HepG2 (cell line): ENCODE measurements around the gene STPG4. TPM values are rescaled to one million over a fixed set of nuclear protein-coding genes. Genes with fewer than 3 reads are reported as not detected.

Source experiments
- ATAC-seq: fragments of 200-7000 bp; cut with Tn5 transposase; 3 replicates; pipeline ENCODE4 v1.9.1; 2020; ENCODE audit warnings: mild to moderate bottlenecking, moderate library complexity
- BruUV-seq: library from RNA; stranded (reverse); fragments of 400-500 nt; replicated peaks from 2 replicates; lab custom pipeline; 2021; lab: Mats Ljungman, UMichigan
- CTCF ChIA-PET: fragments of 300-600 bp; formaldehyde crosslinking; extraction: SDS; loops from one replicate; lab custom pipeline; 2021; ENCODE audit warnings: low total read pairs, inconsistent platforms, low intra/inter-chr PET ratio; lab: Yijun Ruan, JAX
- POLR2A ChIA-PET: fragments of 350-600 bp; sonication (Branson Sonifier 250); formaldehyde crosslinking; loops from one replicate; lab custom pipeline; 2020; ENCODE audit warnings: antibody characterized with exemption, inconsistent platforms; lab: Yijun Ruan, JAX
- DNase-seq: peaks from one replicate; pipeline ENCODE4 v3.0.0-alpha.2; 2015; ENCODE audit warnings: low spot score
- FAIRE-seq: peaks from 3 replicates; lab custom pipeline; 2011; peaks lifted over from hg19 to GRCh38; lab: Jason Lieb, UNC
- H2AFZ ChIP-seq: one replicate; pipeline ENCODE4 v1.6.1; 2011; ENCODE audit warnings: low read length, inconsistent platforms
- H3K27ac ChIP-seq: fragments of 300-600 bp; 3 replicates; pipeline ENCODE4 v1.8.0; 2011; ENCODE audit warnings: mixed run types, mild to moderate bottlenecking, mixed read lengths, low read length, inconsistent platforms; ENCODE audit not compliant: insufficient read depth; ENCODE audit errors: extremely low read length
- H3K27me3 ChIP-seq, 2 experiments: fragments of 200-600 bp in 1 of 2; 2 replicates in 1 of 2; 3 replicates in 1 of 2; pipeline versions ENCODE4 v1.6.0 to v1.8.0; 2011; ENCODE audit warnings: low read length in 2 of 2, mild to moderate bottlenecking in 2 of 2, moderate library complexity in 2 of 2, inconsistent platforms in 1 of 2; ENCODE audit not compliant: insufficient read depth in 2 of 2, control insufficient read depth in 1 of 2
- H3K36me3 ChIP-seq, 2 experiments: fragments of 200-600 bp in 1 of 2; replicated peaks in 1 of 2; 2 replicates in 1 of 2; 3 replicates in 1 of 2; pipeline versions ENCODE4 v1.5.1 to v1.8.0; 2011; ENCODE audit warnings: low read length in 2 of 2, inconsistent platforms in 1 of 2; ENCODE audit not compliant: insufficient read depth in 2 of 2, control insufficient read depth in 1 of 2
- H3K4me1 ChIP-seq: 2 replicates; pipeline ENCODE4 v1.5.1; 2012; ENCODE audit warnings: low read length, inconsistent platforms; ENCODE audit not compliant: insufficient read depth
- H3K4me2 ChIP-seq: 2 replicates; pipeline ENCODE4 v1.6.0; 2011; ENCODE audit warnings: low read depth, low read length, inconsistent platforms
- H3K4me3 ChIP-seq, 3 experiments: fragments of 200-600 bp in 1 of 3; sonication (generic), shearing (Covaris generic) in 1 of 3; replicated peaks in 1 of 3; 2 replicates each; pipeline ENCODE4 v1.5.1; 2011 to 2016; ENCODE audit warnings: low read length in 3 of 3, inconsistent platforms in 2 of 3, low read depth in 2 of 3, mild to moderate bottlenecking in 2 of 3, control low read depth in 1 of 3, mixed read lengths in 1 of 3; ENCODE audit not compliant: insufficient read depth in 1 of 3
- H3K79me2 ChIP-seq: one replicate; pipeline ENCODE4 v1.6.1; 2011; ENCODE audit warnings: low read length, inconsistent platforms; ENCODE audit not compliant: insufficient read depth
- H3K9ac ChIP-seq: 2 replicates; pipeline ENCODE4 v1.6.0; 2011; ENCODE audit warnings: mild to moderate bottlenecking, low read depth, low read length, inconsistent platforms; ENCODE audit not compliant: insufficient read depth
- H3K9me3 ChIP-seq: 2 replicates; pipeline ENCODE4 v1.5.1; 2012; ENCODE audit warnings: mild to moderate bottlenecking, low read length
- H4K20me1 ChIP-seq: 2 replicates; pipeline ENCODE4 v1.6.0; 2011; ENCODE audit warnings: inconsistent platforms, mild to moderate bottlenecking, low read length, moderate library complexity; ENCODE audit not compliant: insufficient read depth
- ARNTL ChIP-seq: sonication (generic); formaldehyde crosslinking; IDR thresholded peaks from 2 replicates; pipeline ENCODE4 v1.4.0; 2020; ENCODE audit warnings: mild to moderate bottlenecking, missing genetic modification reagents
- ATF7 ChIP-seq, 2 experiments: fragments of 450-650 bp in 1 of 2; sonication (generic) in 1 of 2; formaldehyde crosslinking in 1 of 2; IDR thresholded peaks; 2 replicates each; pipeline versions ENCODE4 v1.4.0 to v1.6.1; 2016 to 2020; ENCODE audit warnings: antibody characterized with exemption in 1 of 2, mild to moderate bottlenecking in 1 of 2, missing genetic modification reagents in 1 of 2
- CREB1 ChIP-seq, 2 experiments: fragments of 450-650 bp in 1 of 2; IDR thresholded peaks; 2 replicates each; pipeline ENCODE4 v1.6.1; 2016 to 2017; ENCODE audit warnings: control low read depth in 1 of 2, mild to moderate bottlenecking in 1 of 2, missing compliant biosample characterization in 1 of 2, missing genetic modification characterization in 1 of 2
- JDP2 ChIP-seq: sonication (generic); formaldehyde crosslinking; IDR thresholded peaks from 2 replicates; pipeline ENCODE4 v1.8.1; 2022; ENCODE audit warnings: missing genetic modification reagents, borderline replicate concordance
- POLR2AphosphoS5 ChIP-seq: IDR thresholded peaks from 2 replicates; pipeline ENCODE4 v1.6.1; 2012; ENCODE audit warnings: low read depth, low read length
- RBFOX2 ChIP-seq: fragments of 200-400 bp; formaldehyde crosslinking; IDR thresholded peaks from 2 replicates; pipeline ENCODE4 v1.6.1; 2017; ENCODE audit warnings: low read depth, mild to moderate bottlenecking, low read length
- RBM22 ChIP-seq: fragments of 200-400 bp; formaldehyde crosslinking; optimal IDR thresholded peaks from 2 replicates; pipeline ENCODE3; 2017; ENCODE audit warnings: mild to moderate bottlenecking, low read length, moderate library complexity
- THAP7 ChIP-seq: sonication (generic); formaldehyde crosslinking; IDR thresholded peaks from 2 replicates; pipeline ENCODE4 v1.8.1; 2023; ENCODE audit warnings: mild to moderate bottlenecking, missing genetic modification reagents
- whole genome bisulfite sequencing: methylation state at CpG from one replicate; pipeline ENCODE4 v1.1.6; 2017; ENCODE audit warnings: low lambda C conversion rate; 5-methylcytosine and 5-hydroxymethylcytosine counted together
- in situ Hi-C: cut with HindIII; loops from 2 replicates; pipeline ENCODE4 v1.10.0; 2017; ENCODE audit warnings: low pct_unique_long_range_greater_than_20kb; ENCODE audit not compliant: extremely low pct_ligation_motif_present
- intact Hi-C: fragments of 100-400 bp; cut with micrococcal nuclease; formaldehyde crosslinking; loops from one replicate; pipeline ENCODE4 v1.10.0; 2022; ENCODE audit not compliant: unreplicated experiment
- polyA plus RNA-seq, 8 experiments: library from polyadenylated mRNA; depleted of rRNA in 3 of 8; stranded (reverse) in 7 of 8; unstranded in 1 of 8; fragments of >200 nt; fragmentation: Illumina TruSeq in 4 of 8; extraction: Trizol in 4 of 8; gene quantifications; 2 replicates each; pipeline versions ENCODE4 v1.2.1 to v1.2.3, GENCODE V29; 2011 to 2016; ENCODE audit warnings: low read depth in 4 of 8, missing spikeins in 1 of 8, mixed read lengths in 1 of 8; ENCODE audit not compliant: insufficient read depth in 1 of 8
- total RNA-seq, 5 experiments: library from RNA; depleted of rRNA; stranded (reverse); fragments of >200 nt; fragmentation: Illumina TruSeq; extraction: Trizol; gene quantifications; 2 replicates each; pipeline ENCODE4 v1.2.3, GENCODE V29; 2016; ENCODE audit warnings: low read depth in 1 of 5

The STPG4 gene
- total and polyA plus RNA-seq, 2 of the 13 experiments (the other 11 are each of a cell fraction or from before 2014, with no cell fraction given): 0.11 to 0.15 TPM

GRCh38 chr2:47167149-47167548, 12.0 kb upstream of the STPG4 start:
- Histone ChIP-seq H3K27ac (no peak overlapping the region), H3K36me3 (peaks cover 14 to 64% of the 10 kb centered on the region in 2 experiments), H3K4me2 (no peak overlapping the region), H3K27me3 (no peaks in the 10 kb centered on the region), H3K4me3 (no peak overlapping the region), H3K9ac (no peak overlapping the region), H3K79me2 (peaks cover 96% of the 10 kb centered on the region), H3K9me3 (no peaks in the 10 kb centered on the region), H3K4me1 (peaks cover 95% of the 10 kb centered on the region), H2AFZ (no peak overlapping the region), H4K20me1 (peaks cover 93% of the 10 kb centered on the region)
- DNase-seq (no peak), FAIRE-seq (no peak), ATAC-seq (no peak)
- in situ Hi-C loops (no loop called here), intact Hi-C loops (no loop called here)
- TF ChIP-seq ATF7 (IDR thresholded peaks at IDR 0.05) (peak; percentile 94), ATF7 (CRISPR knock-in tag; IDR thresholded peaks at IDR 0.05) (no peak), RBM22 (peak; percentile 53), CREB1 (IDR thresholded peaks at IDR 0.05) (peak; percentile 78), CREB1 (CRISPR knock-in tag; IDR thresholded peaks at IDR 0.05) (no peak), JDP2 (no peak)
- 96% methylated on average over 5 of the region's 5 CpGs for WGBS
- ChIA-PET POLR2A (interaction anchor here (0.7 kb wide), 1 partner anchor 88 kb away, joined by 4 read pairs; no protein-coding TSS in a partner anchor), CTCF (no interaction called here)
- no TSS peak for BruUV-seq

GRCh38 chr2:47165001-47165555, 10.0 kb upstream of the STPG4 start:
- Histone ChIP-seq H3K27ac (no peak overlapping the region), H3K4me1 (peaks cover 95% of the 10 kb centered on the region), H3K36me3 (peaks cover 17 to 78% of the 10 kb centered on the region in 2 experiments), H2AFZ (no peak overlapping the region), H3K27me3 (no peaks in the 10 kb centered on the region), H3K4me2 (no peak overlapping the region), H3K9me3 (no peaks in the 10 kb centered on the region), H3K4me3 (no peak overlapping the region), H3K79me2 (peaks cover 79% of the 10 kb centered on the region), H4K20me1 (peaks cover 80% of the 10 kb centered on the region), H3K9ac (no peak overlapping the region)
- TF ChIP-seq RBM22: peak; percentile 88
- no peak for TF ChIP-seq THAP7
- no peak for TF ChIP-seq ARNTL
- TF ChIP-seq POLR2AphosphoS5: 0 out of 2 replicates have a peak, but pooled peaks have one; percentile 22
- peak; percentile 51; the same call in 1 of the 2 replicates for TF ChIP-seq RBFOX2
- ATAC-seq: no peak
- CTCF ChIA-PET: no interaction called here
- BruUV-seq: TSS peak; percentile 14
- DNase-seq: no peak
- in situ Hi-C loops: no loop called here
- FAIRE-seq: no peak
- POLR2A ChIA-PET: interaction anchor here (0.5 to 2.0 kb wide), 3 partner anchors 8 to 233 kb away, joined by 3 to 7 read pairs (median 4); no protein-coding TSS in a partner anchor
- intact Hi-C loops: loop anchor here (1.0 kb wide), 1 partner anchor 9 kb away; no protein-coding TSS in a partner anchor
